ENCODE measurements around the gene EHMT2.

EHMT2 gene

DNA sequence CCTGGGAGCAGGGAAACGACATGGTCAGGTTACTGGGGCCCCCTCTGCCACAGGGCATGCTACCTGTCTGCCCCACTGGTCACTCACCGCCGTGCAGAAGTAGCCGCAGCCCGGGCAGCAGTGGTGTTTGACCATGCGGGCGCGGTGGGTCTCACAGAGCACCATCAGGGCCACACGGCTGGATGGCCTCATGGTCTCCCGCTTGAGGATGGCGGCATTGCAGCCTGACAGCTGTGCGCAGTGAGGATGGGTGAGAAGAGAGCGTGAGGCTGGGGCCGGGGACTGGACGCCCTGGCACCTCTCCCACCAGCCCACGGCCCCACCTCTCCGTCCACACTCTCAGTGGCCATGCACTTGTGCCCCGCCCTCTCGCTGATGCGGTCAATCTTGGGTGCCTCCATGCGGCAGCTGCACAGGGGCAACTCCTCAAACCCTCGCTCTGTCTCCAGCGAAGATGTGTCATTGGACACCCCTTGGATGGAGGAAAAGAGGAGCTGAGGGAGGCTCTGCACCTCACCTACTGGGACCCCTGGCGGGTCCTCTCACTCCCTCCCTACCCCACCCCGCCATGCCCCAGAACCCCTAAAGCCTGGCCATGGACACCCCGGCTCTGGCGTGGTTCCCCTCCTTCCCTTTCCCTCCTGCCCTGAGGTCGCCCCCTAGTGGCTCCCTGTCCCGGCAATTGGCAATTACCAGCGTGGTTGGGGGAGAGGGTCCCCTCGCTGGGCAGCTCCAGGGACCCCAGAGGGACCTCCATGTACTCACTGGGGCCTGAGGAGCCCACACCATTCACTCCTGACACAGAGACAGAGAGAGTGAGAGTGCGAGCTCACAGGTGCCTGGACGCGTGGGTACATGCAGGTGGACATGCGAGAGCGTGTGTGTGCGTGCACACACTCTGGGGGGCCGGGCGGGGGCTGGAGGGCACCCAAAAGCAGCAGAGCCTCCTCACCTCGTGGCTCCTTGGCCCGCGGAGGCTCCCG lies 8.9 kb downstream of the EHMT2 start:
- peak; percentile 17 to 51 (median 40) for DNase-seq

GRCh38 chr6:31887173-31888007 lies 10.1 kb downstream of the EHMT2 start:
- DNase-seq: no peak

GRCh38 chr6:31886541-31886991 lies 10.9 kb downstream of the EHMT2 start:
- no peak for DNase-seq

DNA sequence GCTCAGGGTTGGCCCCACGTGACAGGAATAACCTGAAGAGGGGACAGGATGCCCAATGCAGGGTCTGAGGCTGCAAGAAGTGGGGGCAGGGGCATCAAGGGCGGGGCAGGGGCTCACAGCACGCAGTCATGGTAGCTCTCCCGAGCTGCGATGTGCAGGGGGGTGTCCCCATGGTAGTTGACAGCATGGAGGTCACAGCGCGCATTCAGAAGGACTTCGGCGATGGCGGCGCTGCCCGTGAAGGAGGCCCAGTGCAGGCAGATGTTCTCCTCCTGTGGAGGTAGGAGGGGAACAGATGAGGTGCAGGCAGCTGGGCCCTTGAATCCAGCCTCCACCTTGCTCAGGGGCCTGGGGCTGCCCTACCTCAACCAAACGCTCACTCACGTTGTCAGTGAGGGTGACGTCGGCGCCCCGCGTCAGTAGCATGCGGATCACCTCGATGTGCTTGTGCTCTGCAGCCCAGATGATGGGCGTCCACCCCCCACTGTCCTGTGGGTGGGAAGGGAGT lies 12.9 kb downstream of the EHMT2 start:
- no peak for DNase-seq

GRCh38 chr6:31883676-31884075 lies 13.8 kb downstream of the EHMT2 start:
- no peak for DNase-seq

DNA sequence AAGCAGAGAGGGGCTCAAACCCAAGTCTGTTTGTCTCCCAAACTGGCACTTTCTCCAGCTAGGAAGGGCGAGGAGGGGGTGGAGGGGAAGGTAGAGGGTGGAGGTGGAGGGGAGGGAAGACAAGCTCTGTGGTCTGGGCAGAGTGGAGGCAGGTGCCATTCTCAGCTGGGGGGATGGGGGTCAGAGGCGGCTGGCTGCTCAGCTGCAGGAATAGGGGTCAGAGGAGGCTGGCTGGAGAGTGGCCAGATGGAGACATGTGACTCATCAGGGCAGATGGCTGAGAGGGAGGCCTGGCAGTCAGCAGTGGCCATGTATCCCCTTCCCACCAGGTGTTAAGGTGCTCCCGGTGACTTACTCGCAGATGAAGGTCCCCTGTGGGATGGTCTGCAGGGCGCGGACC lies 15.2 kb downstream of the EHMT2 start:
- no peak for DNase-seq

DNA sequence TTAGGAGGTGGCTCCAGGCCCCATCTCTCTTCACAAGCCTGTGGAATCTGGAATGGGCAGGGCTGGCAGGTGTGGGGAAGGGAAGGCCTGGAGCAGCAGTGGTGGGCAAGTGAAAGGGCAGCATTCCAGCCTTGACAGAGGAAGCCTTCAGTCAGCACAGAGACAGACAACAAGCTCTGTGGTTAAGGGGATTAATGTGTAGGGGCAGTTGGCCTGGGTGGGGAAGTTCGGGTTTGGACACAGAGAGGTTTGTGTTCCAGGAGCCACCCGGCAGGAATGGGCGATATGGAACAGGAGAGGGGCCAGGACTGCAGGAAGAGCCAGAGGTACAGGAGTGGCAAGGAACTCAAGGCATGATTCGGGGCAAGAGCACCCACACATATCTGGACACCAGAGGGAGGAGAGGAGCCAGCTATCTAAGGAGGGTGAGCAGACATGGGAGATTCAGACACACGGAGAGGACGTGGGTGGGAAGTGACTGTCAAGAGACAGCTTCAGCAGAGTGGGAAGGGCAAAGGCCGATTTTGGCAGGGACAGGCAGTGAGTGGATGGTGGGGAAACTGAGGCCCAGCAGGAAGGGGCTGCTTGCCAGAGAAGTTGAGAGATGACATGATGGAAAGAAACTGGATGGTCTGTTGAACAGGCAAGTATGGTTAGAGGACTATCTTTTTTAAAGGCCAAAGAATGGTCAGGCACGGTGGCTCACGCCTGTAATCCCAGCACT lies 16.2 kb downstream of the EHMT2 start:
- no peak for DNase-seq

- no peak for DNase-seq
Observed at GRCh38 chr6:31880616-31881015, 16.9 kb downstream of the EHMT2 start.

- DNase-seq: no peak
Observed at GRCh38 chr6:31879901-31880300, 17.6 kb downstream of the EHMT2 start.

DNA sequence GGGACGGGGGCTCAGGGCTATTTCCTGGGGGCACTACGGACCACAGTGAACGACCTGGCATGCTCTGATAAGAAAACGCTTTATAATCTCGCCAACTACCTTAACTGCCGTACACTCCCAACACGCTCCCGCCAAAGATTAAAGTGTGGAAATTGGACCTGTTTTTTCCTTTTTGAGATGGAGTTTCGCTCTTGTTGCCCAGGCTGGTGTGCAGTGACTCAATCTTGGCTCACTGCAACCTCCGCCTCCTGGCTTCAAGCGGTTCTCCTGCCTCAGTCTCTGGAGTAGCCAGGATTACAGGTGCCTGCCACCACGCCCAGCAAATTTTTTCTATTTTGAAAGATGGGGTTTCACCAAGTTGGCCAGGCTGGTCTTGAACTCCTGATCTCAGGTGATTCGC lies 18.4 kb downstream of the EHMT2 start:
- no peak for DNase-seq

GRCh38 chr6:31878726-31879125 lies 18.8 kb downstream of the EHMT2 start, which contains the start of gene SLC44A4:
Gene SLC44A4, minus strand, starts transcription at chr6:31878997. Its CDS starts 17 bp downstream, at chr6:31878980.
- no peak for DNase-seq

DNA sequence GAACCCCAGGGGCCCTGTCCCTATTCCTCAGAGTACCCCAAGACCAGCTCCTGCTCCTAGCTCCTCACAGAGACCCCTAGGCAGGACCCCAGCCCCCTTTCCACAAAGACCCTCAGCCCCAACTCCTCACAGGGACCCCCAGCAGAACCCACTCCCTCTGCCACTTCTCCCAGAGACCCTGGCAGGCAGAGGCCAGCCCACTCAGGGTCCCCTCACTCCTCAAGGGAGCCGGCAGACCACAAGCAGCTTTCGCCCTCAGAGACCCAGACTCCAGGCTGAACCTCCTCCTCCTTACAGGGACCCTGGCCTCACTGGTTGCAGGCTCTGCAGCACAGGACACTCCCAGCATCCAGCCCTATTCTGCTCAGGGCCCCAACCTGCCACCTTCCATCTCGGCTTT lies 19.3 kb downstream of the EHMT2 start:
- no peak for DNase-seq

- no peak for DNase-seq
Observed at GRCh38 chr6:31877651-31878161, 19.8 kb downstream of the EHMT2 start.

- DNase-seq: no peak
Observed at GRCh38 chr6:31877125-31877650, 20.3 kb downstream of the EHMT2 start.

- DNase-seq: no peak
Observed at GRCh38 chr6:31876357-31876756, 21.1 kb downstream of the EHMT2 start.

DNA sequence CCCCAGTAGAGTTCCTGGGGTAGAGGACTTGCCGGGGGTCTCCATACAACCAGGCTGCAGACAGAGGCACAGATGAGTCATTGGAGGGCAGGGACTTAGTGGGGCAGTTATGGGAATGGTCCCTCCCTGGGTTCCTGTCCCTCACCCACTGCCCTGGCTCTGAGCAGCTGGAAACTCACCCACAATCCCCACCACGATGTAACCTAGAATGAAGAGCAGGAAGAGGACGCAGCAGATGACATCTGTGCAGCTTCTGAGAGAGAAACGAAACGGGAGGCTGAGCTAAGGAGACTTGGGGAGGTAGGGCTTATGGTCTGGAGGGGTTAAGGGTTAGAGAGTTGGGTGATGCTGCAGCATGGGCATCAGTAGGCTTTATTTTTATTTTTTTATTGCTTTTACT lies 21.6 kb downstream of the EHMT2 start:
- DNase-seq: no peak

DNA sequence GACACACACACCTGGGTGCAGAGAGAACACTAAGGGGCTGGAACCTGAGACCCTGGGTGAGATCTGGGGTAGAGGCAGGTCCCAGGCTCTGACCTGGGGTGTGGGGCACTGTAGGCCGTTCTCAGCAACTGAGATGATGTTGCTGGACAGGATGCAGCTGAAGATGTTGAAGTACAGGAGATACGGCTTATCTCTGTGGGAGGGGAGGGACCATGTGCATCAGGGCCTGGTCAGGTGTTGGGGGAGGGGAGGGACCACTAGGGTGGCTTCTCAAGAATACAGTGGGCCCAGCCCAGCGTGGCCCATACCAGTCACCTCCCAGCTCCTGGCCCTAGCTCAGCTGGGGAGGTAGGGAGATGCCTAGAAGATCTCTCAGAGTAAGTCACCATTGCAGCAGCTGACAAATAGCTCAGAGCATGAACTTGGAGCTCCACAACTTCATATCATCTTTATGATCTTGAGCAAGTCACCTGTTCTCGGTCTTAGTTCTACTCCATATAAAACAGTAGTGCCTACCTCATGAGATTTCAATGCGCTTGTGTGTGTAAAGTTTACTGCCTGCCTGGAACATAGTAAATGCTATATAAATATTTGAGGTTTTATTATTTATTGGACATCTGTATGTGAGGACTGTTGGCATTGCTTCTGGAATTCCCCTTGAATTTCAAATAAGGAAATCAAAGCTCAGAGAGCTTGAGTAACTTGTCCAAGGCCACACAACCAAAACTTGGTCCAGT lies 22.5 kb downstream of the EHMT2 start:
- no peak for DNase-seq

DNA sequence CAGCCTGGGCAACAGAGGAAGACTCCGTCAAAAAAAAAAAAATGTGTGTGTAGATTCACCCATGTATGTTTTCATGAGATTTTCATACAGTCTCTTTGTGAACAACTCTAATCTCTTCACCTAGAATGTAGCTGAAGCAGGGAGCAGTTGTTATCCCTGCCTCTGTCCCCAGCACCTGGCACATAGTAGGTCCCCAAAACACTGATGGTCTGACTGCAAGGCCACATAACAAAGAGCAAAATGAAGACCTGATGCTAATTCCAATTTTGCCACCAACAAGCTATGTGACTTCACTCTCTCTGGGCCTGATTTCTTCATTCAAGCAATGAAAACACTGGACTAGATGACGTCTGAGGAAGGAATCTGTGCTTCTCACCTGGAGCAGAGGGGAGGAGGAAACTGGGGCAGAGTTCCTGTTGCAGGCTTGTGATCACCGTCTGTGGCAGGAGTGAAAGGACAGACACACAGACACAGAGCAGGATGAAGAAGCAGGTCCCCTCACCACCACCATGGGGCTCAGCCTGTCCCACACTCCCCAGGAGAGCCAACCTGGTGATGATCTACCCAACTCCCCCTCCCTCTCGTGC lies 23.3 kb downstream of the EHMT2 start:
- no peak for DNase-seq

DNA sequence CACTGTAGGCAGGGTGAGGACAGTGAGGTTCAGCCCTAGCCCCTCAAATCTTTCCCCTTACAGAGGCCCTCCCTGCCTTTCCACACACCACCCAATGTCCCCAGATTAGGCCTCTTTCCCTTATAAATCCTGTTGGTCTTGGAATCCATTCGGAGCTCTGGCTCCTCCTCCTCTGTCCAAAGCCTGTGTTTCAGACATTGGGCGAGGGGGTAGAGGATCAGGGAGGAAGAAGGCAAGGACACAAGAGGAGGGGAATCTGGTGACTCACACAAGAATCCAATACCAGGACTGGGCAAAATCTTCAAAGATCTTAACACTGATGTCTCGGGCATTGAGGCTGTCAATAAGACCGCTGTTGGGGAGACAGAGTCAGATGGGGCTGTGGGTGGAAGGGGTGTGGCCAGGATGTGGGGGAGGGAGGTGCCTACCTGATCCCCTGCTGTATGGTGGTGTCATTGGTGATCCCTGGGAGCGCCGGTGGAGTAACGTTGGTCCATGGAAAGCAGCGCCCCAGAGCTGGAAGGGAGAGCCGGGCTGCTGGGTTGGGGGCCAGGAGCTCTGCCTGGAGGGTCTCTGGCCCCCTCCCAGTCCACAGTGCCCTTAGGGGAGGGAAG lies 26.3 kb downstream of the EHMT2 start:
- DNase-seq: no peak

DNA sequence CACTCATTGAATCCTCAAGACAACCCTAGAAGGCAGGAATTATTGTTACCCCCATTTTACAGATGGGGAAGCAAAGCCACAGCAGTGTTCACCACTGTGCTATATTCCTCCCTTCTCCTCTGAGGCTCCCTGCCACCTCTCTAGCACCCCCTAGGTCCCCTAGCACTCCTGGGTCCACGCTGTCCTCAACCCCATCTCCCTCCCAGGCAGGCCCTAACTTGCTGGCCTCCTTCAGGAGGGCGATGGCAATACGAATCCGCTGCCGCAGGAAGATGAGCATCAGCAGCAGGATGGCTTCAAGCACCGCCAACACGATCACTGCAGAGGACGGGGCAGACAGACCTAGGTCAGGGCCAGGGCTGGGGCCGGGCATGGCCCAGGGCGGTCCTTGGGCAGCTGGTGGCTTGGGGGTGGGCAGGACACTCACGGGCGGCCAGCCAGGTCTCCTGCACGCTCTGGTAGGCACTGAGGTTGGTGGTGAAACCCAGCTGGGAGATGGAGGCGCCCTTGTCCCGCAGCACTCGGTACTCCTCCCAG lies 27.0 kb downstream of the EHMT2 start:
- DNase-seq: no peak
